GM19240 (cell line): ENCODE measurements around the gene ATP4A.

ENCODE experiments used
- DNase-seq: peaks from one replicate; pipeline ENCODE4 v3.0.0; 2011; ENCODE audit warnings: low spot score; ENCODE audit not compliant: insufficient read length

ATP4A gene

DNA sequence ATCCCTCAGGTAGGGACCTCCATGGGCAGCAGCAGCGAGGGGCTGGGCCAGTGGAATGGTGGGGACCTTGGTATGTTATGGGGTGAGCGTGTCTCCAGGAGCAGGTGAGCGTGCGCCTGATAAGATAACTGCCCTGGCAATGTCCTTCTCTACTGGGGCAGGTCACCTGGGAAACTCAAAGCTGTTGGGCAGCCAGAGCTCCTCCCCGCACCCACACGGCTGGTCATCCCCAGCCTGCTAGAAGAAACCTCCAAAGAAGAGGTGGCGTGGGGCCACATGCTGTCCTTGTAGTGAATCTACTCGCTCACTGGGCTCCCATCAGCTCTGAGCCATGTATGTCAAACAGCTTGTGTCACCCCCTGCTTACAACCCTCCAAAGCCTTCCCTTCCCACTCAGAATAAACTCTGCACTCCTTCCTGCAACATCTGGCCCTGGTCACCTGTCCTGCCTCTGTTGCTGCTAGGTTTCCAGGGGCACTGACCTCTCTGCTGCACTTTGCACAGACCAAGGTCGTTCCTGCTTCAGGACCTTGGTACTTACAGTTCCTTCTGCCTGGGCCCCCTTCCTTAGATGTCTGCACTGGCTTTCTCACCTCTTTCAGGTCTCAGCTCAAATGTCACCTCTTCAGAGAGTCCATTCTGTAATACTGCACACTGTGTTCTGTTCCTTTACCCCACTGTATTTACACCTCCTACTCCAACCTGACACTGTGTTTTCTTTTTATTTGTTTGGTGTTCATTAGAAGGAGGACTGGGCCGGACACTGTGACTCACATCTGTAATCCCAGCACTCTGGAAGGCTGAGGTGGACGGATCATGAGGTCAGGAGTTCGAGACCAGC is 1.8 kb upstream of the ATP4A start:
- DNase-seq: no peak

DNA sequence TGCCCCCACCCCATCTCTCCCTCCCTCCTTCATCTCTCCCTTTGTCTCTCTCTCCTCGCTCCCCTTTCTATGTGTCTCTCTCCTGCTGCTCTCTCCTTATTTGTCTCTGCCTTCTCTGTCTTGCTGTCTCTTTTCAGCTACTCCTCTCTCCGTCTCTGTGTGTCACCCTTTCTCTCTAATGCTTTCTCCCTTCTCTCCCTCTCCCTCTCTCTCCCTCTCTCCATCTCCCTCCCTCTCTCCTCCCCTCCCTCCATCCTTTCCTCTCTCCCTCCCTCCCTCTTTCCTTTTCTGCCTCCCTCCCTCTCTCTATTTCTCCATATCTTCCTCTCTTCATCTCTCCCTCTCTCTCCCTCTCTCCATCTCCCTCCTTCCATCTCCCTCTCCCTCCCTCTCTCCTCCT is 682 bp downstream of the ATP4A start:
- no peak for DNase-seq

DNA sequence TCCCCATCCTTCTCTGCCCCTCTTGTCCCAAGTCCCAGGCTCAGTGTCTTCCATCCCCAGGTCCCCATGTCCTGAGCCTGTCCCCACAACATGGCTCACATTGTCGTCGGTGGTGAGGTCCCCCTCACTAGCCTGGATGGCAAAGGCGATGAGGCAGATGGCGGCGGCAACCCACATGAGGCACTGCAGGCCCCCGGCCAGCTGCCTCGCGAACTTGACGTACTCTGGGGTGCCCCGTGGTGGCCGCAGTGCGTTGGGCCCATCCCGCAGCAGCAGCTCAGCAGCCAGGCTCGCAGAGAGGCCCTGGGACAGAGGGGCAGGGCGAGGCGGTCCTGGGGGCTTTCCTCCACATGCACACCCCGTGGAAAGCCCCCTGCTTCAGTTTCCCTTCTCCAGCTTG is 1.1 kb downstream of the ATP4A start:
- DNase-seq: no peak

DNA sequence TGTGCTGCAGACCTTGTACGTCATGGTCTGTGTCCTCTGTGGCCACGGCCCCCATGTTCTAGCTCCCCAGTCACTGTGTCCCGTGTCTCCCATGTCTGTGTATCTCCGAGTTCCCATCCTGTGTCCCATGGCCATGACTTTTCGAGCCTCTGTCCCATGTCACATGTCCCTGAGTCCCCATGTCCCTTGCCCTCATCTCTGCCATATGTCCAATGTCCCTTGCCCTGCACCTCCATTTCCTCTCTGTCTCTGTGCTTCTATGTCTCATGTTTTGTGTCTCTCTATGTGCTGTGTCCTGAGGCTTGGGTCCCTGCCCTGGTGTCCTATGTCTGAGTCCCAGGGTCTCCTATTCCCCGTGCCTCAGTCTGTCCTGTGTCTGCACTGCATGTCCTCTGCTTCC is 2.0 kb downstream of the ATP4A start:
- no peak for DNase-seq

DNA sequence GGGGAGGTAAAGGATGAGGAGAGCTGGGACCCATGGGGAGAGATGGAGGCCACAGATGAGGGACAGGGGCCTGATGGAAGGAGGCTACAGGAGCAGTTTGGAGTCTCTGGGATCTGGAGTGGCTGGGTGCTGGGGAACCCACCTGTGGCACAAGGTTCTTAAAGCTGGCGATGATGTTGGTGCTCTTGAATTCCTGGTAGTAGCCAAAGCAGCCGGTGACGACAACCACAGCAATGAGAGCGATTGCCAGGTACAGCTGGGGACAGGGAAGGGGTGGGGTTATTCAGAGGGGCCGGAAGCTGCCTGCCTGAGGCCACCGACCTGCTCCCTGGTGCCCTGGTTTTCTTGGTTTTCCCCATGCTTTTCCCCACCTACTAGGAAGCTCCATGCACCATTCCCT is 2.8 kb downstream of the ATP4A start:
- no peak for DNase-seq

DNA sequence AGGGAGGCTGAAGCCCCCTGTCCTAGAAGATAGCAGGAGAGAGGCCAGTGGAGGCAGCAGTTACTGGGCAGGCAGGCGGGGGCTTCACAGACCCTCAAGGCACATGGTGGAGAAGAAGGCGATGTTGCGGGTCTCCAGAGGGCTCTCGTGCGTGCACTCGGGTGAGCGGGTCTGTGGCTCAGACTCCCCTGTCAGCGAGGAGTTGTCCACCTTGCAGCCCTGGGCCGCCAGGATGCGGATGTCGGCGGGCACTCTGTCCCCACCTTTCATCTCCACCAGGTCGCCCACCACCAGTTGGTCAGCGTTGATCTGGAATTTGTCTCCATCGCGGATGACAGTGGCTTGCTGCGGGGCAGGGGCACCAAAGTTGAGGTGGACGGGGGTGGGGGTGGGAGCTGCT is 3.2 kb downstream of the ATP4A start:
- DNase-seq: no peak

DNA sequence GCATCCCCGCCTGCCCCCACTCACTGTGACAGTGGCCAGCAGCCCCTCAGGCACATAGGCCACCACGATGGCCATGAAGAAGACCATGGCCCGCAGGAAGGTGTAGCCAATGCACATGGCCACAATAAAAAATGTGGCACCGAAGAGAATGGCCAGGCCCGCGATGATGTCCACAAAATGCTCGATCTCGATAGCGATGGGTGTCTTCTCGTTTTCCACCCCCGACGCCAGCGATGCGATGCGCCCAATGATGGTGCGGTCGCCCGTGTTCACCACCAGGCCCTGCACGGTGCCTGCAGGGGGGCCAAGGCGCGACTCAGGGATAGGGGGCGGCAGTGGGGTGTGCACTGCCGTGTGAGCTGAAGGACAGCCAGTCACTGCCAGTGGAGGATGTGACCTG is 3.7 kb downstream of the ATP4A start:
- no peak for DNase-seq

DNA sequence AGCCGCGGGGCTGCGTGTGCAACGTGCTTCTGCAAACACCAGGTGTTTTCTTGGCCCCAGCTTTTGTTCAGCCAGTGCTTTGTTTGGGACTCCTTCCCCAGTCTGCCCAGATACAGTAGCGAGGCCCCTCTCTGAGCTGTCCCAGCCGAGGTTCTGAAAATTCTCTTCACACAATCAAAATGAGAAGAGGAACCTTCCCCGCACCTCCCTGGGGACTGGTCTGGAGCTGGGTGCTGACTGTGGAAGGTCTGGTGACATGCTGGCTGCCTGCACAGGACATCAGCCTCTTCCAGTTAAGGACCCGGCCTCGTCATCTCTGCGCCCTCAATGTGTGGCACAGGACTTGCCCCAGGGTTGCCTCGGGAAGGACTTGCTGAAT is 4.2 kb downstream of the ATP4A start:
- no peak for DNase-seq

DNA sequence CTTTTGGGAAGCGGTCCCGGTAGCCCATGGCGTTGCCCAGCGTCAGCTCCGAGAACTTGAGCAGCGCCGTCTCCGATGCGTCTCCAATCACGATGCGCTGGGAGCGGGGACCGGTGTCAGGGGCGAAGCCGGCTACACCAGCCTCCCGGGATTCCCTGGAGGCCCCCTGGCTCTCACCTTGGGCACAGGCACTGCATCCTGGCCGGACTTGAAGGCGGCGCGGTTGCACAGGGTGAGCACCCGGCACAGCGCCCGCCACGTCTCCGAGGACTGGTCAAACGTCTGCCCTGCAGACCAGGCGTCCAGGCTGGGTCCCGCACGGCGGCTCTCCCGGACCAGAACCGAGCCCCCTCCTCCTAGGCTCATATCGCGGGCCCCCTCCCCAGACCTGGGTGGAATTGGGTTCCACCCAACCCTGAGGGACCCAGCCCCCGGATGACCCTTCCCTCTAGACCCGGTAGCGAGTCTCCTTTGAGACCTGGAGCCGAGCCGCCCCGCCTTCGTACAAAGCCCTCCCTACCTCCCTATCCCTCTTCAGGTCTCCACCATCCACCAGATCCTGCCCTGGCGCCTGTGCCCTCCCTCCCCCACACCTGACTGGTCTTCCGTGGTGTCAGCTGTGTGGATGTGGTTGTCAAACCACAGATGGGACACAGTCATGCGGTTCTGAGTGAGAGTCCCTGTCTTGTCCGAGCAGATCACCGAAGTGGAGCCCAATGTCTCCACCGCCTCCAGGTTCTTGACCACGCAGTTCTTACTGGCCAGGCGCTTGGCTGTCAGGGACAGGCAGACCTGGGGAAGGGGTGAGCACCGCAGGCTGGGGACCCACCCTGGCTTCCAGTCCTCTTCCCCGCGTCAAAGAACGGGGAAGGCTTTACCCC is 4.8 kb downstream of the ATP4A start:
- DNase-seq: no peak

DNA sequence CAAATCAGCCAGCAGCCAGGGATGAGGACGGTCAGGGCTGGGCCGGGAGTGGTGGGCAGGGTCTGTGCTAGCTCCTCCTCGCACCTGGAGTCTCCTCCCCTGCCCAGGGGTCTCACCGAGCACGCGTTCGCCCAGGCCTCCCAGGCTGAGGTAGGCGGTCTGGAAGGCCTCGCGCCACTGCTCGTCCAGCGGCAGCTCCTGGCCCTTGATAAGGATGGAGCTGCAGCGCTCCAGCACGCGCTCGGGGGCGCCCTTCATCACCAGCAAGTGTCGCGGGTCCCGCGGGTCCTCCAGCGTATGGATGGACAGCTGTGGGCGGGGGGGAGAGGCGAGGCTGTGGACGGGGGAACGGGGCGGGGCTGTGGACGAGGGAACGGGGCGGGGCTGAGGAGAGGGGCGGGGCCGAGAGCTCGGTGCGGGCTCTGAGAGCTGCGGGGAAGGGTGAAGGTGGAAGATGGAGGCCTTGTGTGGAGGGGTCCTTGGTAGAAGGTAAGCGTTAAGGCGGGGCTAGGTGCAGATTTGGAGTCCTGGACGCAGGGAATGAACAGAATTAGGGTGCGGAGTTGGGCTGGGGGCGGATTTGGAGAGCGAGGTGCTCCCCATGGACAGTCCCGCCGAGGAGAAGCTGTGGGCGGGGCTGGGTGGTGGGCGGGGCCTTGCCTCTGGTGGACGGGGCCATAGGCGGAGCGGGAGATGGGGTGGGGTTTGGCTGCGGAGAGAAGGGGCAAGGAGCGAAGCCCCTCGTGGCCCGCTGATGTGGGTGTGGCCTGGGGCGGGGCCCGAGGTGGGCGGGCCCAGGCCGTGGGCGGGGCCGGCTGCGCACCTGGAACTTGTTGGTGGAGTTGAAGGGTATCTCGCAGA is 5.7 kb downstream of the ATP4A start:
- DNase-seq: no peak

DNA sequence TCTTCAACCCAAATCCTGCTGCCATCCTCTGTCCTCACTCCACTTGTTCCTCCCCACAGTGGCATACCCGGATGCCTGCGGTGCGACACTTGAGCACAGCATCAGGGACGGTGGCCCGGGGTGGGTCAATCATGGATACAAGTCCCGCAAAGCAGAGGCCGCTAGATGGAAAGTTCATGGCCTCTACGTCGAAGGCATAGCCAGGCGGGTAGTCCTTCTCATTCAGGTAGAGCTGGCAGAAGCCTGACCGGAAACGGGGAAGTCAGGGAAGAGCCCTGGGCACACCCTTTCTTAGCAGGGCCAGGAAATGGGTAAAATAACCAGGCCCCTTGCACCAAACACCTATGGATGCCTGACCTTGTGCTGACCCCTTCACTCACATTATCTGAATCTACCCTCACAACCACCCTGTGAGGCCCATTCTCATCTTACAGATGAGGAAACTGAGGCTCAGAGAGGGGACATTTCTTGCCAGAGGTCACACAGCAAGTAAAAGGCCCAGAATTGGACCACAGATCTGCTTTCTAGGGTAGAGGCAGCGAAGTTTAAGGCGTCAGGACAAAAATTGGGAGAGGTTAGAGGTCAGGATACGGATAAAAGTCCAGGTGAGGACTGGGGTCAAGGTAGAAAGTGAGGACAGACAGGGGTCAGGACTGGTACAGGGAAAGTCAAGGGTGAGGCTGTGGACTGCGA is 6.5 kb downstream of the ATP4A start:
- DNase-seq: no peak

DNA sequence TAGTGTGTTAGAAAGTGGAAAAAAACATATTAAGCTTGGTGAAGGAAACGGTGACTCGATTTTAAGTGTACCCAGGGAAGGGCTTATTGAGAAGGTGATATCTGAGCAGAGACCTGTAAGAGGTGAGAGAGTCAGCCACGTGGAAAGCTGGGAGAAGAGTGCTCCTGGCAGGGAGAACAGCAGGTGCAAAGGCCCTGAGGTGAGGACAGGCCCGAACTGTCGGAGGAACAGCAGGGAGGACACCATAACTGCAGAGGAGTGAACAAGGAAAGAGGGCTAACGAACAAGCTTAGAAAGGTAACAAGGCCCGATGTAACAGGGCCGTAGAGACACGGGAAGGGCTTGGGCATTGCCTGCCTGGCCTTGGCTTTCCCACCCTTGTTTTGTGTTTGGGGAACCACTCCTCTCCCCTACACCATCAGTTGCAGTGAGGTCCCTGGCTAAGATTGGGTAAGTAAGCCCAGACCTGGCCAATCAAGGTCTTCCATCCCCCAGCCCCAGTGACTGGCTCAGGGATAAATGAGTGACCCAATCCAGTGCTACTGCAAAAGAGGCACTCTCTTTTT is 7.3 kb downstream of the ATP4A start:
- no peak for DNase-seq

DNA sequence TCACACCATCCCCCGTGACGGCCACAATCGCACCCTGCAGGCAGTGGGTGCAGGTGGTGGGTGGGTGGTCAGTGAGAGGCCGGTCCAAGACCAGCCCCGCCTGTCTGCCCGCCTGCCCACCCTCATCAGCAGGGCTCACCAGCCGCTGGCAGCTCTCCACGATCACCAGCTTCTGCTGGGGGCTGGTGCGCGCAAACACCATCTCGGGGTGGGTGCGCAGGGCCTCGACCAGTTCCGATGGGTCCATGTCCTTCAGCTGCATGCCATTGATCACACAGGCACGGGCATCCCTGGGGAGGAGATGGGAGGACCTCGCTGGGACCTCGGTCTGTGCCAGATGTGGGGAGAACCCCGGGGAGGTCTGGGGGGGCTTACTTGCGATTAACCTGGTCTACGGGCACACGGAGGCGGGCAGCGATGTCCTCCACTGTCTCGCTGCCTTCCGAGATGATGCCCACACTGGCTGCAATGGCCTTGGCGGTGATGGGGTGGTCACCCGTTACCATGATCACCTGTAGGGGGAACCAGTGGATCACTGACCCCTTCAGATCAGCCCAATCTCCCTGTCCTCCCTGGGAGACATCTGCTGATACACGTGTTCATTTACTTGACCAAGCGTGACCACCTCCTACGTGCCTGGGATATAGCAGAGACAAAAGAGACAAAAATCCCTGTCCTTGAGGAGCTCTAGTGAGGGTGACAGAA is 8.0 kb downstream of the ATP4A start:
- no peak for DNase-seq

DNA sequence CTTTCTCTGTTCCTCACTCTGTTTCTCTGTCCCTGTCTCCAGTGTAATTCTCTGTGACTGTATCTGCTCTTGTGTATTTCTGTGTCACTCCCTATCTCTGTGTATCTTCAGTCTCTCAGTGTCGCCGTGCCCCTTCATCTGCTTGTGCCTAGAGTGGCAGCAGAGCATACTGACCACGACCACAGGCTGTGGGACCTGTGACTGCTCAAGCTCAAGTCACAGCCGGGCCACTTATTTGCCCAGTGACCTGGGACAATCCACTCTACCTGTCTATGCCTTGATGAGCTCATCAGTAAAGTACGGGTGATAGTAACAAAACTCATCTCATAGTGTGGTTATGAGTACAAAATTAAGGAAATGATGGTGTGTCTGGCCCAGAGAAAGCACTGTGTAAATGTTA is 9.4 kb downstream of the ATP4A start:
- DNase-seq: no peak

DNA sequence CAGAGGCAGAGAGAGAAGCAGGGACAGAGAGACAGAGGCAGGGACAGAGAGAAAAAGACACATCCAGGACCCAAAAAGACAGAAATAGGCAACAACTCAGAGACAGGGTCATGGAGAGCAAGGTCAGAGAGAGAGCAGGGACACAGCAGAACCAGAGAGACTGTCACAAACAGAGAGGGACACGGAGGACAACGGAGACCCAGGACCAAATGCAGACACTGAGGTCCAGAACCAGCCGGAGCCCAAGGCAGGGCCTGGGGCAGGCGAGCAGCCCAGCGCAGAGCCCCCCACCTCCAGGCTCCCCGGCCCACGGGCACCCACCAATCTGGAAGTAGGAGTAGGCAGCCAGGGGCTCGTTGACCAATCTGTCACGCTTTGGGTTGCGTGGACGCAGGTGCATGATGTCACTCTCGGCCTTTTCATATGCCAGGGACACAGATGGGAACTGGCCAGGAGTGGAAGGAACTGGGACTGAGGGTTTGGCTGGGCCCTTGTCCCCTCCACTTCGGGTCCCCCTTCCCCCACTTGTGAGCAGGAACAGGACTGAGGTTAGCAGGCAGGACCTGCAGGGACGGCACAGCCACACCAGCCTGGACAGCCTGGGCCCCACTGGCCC is 10.0 kb downstream of the ATP4A start:
- no peak for DNase-seq

DNA sequence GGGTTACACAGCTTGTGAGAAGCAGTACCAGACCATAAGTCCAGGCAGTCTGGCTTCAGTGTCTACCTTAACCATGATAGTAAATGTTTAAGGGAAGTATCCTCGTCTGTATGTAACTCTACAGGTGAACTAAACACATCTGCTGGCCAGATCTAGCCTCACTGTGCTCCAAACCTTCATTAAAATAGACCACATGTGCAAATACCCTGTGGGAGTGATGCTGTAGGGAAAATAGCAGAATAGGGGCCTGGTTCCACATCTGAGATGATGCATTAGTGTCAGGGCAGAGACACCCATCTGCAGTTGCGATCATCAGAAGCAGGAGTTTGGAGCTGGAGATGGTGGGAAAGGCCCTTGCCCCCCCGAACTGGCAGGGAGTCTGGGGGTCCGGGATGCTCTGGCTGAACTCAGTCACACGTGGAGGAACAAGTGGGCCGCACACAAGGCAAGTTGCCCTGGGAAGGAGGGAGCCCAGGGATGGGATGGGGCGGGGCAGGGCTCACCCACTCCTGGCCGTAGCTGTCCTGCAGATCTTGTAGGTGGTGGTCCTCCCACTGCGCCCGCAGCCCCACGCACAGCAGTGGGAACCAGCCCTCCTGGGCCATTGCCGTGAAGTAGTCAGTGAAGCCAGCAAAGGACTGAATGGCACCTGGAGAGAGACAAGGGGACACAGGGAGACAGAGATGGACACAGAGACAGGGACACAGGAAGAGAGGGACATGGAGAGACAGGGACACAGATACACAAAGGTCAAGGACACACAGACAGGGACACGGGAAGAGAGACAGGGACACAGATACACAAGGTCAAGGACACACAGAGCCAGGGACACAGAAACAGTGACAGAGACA is 10.7 kb downstream of the ATP4A start:
- DNase-seq: no peak

DNA sequence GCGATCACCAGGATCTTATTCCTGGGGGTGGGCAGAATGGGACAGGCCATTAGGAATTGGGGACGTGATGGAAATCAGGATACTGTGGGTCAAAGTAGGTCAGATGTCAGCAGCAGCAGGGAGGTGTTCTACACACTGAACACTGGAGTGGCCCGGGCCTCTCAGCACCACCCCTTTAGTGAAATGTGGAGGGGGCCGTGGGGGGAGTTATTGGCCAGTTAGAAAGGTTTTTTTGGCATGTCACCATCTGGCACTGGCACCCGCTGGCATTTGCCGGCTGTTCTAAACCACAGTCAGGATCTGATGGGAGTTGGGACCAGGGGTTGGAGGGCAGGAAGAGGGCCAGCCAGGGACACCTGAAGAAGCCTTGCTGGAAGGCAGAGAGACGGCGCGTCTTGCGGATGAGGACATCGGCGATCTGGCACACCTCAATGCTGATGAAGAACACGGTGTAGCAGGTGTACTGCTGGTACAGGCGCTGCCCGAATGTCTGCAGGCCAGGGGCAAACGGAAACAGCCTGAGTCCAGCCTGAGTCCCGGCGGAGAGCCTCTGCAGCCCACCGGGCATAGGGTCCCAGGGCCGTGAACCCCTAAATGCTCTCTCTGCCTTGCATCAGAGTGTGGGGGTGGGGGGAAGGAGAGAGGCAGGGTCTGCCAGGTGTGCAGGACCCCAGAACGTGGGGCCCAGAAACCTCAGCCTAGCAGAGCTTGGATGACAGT is 12.2 kb downstream of the ATP4A start:
- no peak for DNase-seq

DNA sequence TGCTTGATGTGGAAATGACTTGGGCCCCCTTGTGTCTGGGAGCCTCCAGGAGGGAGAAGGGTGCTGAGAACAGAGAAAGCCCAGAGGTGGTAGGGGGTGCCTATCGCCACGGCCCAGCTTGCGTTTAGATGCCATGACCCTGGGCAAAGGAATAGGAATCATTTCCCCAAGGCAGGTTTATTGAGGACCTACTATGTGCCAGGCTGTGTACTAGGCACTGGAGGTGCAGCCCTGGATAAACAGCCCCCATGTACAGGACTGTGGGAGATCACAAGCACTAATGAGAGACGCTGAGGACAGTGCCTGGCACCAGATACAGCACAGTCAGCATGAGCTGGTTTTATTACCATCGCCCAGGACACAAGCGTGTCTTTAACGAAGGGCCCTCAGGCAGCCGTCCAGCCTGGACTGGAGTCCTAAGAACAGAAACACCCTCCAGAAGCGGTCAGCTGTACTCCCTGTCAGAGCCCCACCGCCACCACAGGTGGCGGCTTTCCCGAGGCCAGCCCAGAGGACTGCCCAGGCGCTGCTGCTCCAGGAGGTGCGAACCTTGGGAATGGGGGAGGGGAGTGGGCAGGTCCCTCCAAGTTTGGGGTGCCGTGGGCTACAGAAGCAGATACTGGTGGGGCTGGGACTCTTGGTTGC is 13.5 kb downstream of the ATP4A start:
- DNase-seq: no peak
